Activated T-cell treated with anti-CD3 and anti-CD28 coated beads, Interleukin-2, amount 50 U/mL, for 72 hours (primary cell): Measurements from ENCODE around the gene MEF2B. TPM values are rescaled to one million over a fixed set of nuclear protein-coding genes. Genes with fewer than 3 reads are reported as not detected.

ENCODE experiments used
- total RNA-seq, 2 donors: library from RNA; stranded (reverse); gene quantifications; one replicate each; pipeline ENCODE4 v1.2.3, GENCODE V29; 2022

MEF2B gene
- total RNA-seq, 2 donors from 2014 or later, result 2.1 to 6.4 TPM

Other genes with a start within 250 kb of the MEF2B start
- gene HOMER3, start 229.0 kb downstream of the MEF2B start, total RNA-seq, result 1 to 10 TPM in 1 of 2 donors, under 1 TPM in 1; 0.86 to 1.8 TPM
- 100 to 1,000 TPM; 106 to 122 TPM for gene SUGP2, start 136.7 kb downstream of the MEF2B start, total RNA-seq
- gene ARMC6, start 136.7 kb downstream of the MEF2B start, total RNA-seq, result 10 to 100 TPM; 20.4 to 22.8 TPM
- 10 to 100 TPM; 18.2 to 27.7 TPM for gene SLC25A42, start 106.3 kb downstream of the MEF2B start, total RNA-seq
- 10 to 100 TPM; 16.1 to 17.6 TPM for gene TMEM161A, start 31.8 kb downstream of the MEF2B start, total RNA-seq
- 10 to 100 TPM; 10.7 to 16.2 TPM for gene BORCS8, start 21.9 kb upstream of the MEF2B start, total RNA-seq
- 100 to 1,000 TPM in 1 of 2 donors, 10 to 100 TPM in 1; 83.8 to 107 TPM for gene RFXANK, start 22.0 kb upstream of the MEF2B start, total RNA-seq
- gene NR2C2AP, start 33.2 kb upstream of the MEF2B start, total RNA-seq, result 10 to 100 TPM; 27.5 to 34.6 TPM
- under 1 TPM in 1 of 2 donors, not detected in 1; 0.14 TPM for gene NCAN, start 41.7 kb upstream of the MEF2B start, total RNA-seq
- gene TM6SF2, start 103.0 kb upstream of the MEF2B start, total RNA-seq, result not detected
- gene SUGP1, start 150.2 kb upstream of the MEF2B start, total RNA-seq, result 10 to 100 TPM; 67.3 to 69.9 TPM
- gene MAU2, start 150.6 kb upstream of the MEF2B start, total RNA-seq, result 10 to 100 TPM; 64.2 to 68.5 TPM
- gene GATAD2A, start 235.4 kb upstream of the MEF2B start, total RNA-seq, result 100 to 1,000 TPM; 100 to 126 TPM